ENCODE measurements around the gene LAMA3.
A peak's percentile ranks its signal among the peaks of the same experiment; 100 is the strongest.

The LAMA3 gene

GRCh38 chr18:23851470-23852002 is 162.3 kb downstream of the LAMA3 start:
- DNase-seq (ENCODE audit: low spot score) = no peak

GRCh38 chr18:23852236-23853045 is 163.2 kb downstream of the LAMA3 start:
- no peak for DNase-seq (ENCODE audit: low spot score)

- DNase-seq (ENCODE audit: low spot score) = no peak
Measured at GRCh38 chr18:23853448-23854195, 164.4 kb downstream of the LAMA3 start.

GRCh38 chr18:23855721-23856120 is 166.5 kb downstream of the LAMA3 start:
- no peak for DNase-seq (ENCODE audit: low spot score)

- peak; percentile 42 for DNase-seq (ENCODE audit: low spot score)
Measured at GRCh38 chr18:23856466-23857163, 167.4 kb downstream of the LAMA3 start.

GRCh38 chr18:23857164-23857552 is 167.9 kb downstream of the LAMA3 start:
- no peak for DNase-seq (ENCODE audit: low spot score)

GRCh38 chr18:23857756-23858155 is 168.5 kb downstream of the LAMA3 start:
- DNase-seq (ENCODE audit: low spot score) = no peak

- DNase-seq (ENCODE audit: low spot score) = no peak
Measured at GRCh38 chr18:23859466-23860336, 170.4 kb downstream of the LAMA3 start.

GRCh38 chr18:23861326-23861725 is 172.1 kb downstream of the LAMA3 start:
- DNase-seq (ENCODE audit: low spot score) = no peak

GRCh38 chr18:23861805-23862470 is 172.7 kb downstream of the LAMA3 start:
- no peak for DNase-seq (ENCODE audit: low spot score)

GRCh38 chr18:23864624-23865023 is 175.4 kb downstream of the LAMA3 start:
- no peak for DNase-seq (ENCODE audit: low spot score)

GRCh38 chr18:23867006-23867405 is 177.8 kb downstream of the LAMA3 start:
- no peak for DNase-seq (ENCODE audit: low spot score)

GRCh38 chr18:23868136-23868785 is 179.0 kb downstream of the LAMA3 start:
- no peak for DNase-seq (ENCODE audit: low spot score)

GRCh38 chr18:23870676-23871380 is 181.6 kb downstream of the LAMA3 start:
- DNase-seq (ENCODE audit: low spot score) = peak; percentile 54

GRCh38 chr18:23871410-23871809 is 182.2 kb downstream of the LAMA3 start:
- DNase-seq (ENCODE audit: low spot score) = peak; percentile 68

- DNase-seq (ENCODE audit: low spot score) = peak; percentile 93
Measured at GRCh38 chr18:23872701-23873550, 183.7 kb downstream of the LAMA3 start.

- DNase-seq (ENCODE audit: low spot score) = no peak
Measured at GRCh38 chr18:23875966-23876895, 187.0 kb downstream of the LAMA3 start.

- DNase-seq (ENCODE audit: low spot score) = no peak
Measured at GRCh38 chr18:23876921-23877320, 187.7 kb downstream of the LAMA3 start.
